Measurements from ENCODE around the gene SYNCRIP.

The SYNCRIP gene

GRCh38 chr6:85675030-85675819, 32.5 kb upstream of the SYNCRIP start:
- H3K27ac ChIP-seq: no peak overlapping the region
- TF ChIP-seq ZFX (IDR thresholded peaks at IDR 0.05) (no peak), CTCF (conservative IDR thresholded peaks at IDR 0.05) (no peak)

GRCh38 chr6:85674604-85675003, 31.9 kb upstream of the SYNCRIP start:
- TF ChIP-seq CTCF (conservative IDR thresholded peaks at IDR 0.05): no peak
- TF ChIP-seq ZFX (IDR thresholded peaks at IDR 0.05): no peak
- no peak overlapping the region for H3K27ac ChIP-seq

GRCh38 chr6:85673198-85674139, 30.8 kb upstream of the SYNCRIP start:
- TF ChIP-seq CTCF (conservative IDR thresholded peaks at IDR 0.05) (no peak), ZFX (IDR thresholded peaks at IDR 0.05) (no peak)
- no peak overlapping the region for H3K27ac ChIP-seq

- TF ChIP-seq CTCF (conservative IDR thresholded peaks at IDR 0.05): no peak
- TF ChIP-seq ZFX (IDR thresholded peaks at IDR 0.05): no peak
- H3K27ac ChIP-seq: no peak overlapping the region
These were observed 29.9 kb upstream of the SYNCRIP start for GRCh38 chr6:85672623-85673022.

- H3K27ac ChIP-seq: no peak overlapping the region
- TF ChIP-seq ZFX (IDR thresholded peaks at IDR 0.05) (no peak), CTCF (conservative IDR thresholded peaks at IDR 0.05) (no peak)
These were observed 29.4 kb upstream of the SYNCRIP start for GRCh38 chr6:85672050-85672449.

GRCh38 chr6:85670573-85670972, 27.9 kb upstream of the SYNCRIP start:
- no peak for TF ChIP-seq ZFX (IDR thresholded peaks at IDR 0.05)
- TF ChIP-seq CTCF (conservative IDR thresholded peaks at IDR 0.05): no peak
- no peak overlapping the region for H3K27ac ChIP-seq

GRCh38 chr6:85669735-85670194, 27.1 kb upstream of the SYNCRIP start:
- H3K27ac ChIP-seq: no peak overlapping the region
- no peak for TF ChIP-seq ZFX (IDR thresholded peaks at IDR 0.05)
- TF ChIP-seq CTCF (conservative IDR thresholded peaks at IDR 0.05): no peak

Data from C4-2B (cell line).